Endothelial cell of umbilical vein (primary cell): ENCODE results near the gene THBD. TPM values are rescaled to one million over a fixed set of nuclear protein-coding genes. Genes with fewer than 3 reads are reported as not detected.

Experiments
- polyA plus RNA-seq, 4 experiments: library from polyadenylated mRNA; depleted of rRNA in 3 of 4; stranded (reverse) in 3 of 4; unstranded in 1 of 4; fragments of >200 nt; gene quantifications; 2 replicates each; pipeline versions ENCODE4 v1.2.1 to v1.2.3, GENCODE V29; 2011 to 2012; ENCODE audit warnings: missing spikeins in 1 of 4
- total RNA-seq: library from RNA; stranded (reverse); gene quantifications from 2 replicates; pipeline ENCODE4 v1.2.3, GENCODE V29; 2021

Gene THBD
- total and polyA plus RNA-seq, 2 donors (not counting 3 experiments of a cell fraction or from before 2014, with no cell fraction given), result 17.1 to 28.0 TPM

Other genes with a start within 250 kb of the THBD start
- gene SSTR4, start 14.4 kb downstream of the THBD start, total RNA-seq, result not detected in 2 replicates
- gene SSTR4, start 14.4 kb downstream of the THBD start, polyA plus RNA-seq, result not detected in 2 replicates
- gene CD93, start 36.7 kb upstream of the THBD start, total RNA-seq, result 346 and 413 TPM in 2 replicates
- 180 and 182 TPM in 2 replicates for gene CD93, start 36.7 kb upstream of the THBD start, polyA plus RNA-seq